ENCODE results near the gene GPC1.

The GPC1 gene

DNA sequence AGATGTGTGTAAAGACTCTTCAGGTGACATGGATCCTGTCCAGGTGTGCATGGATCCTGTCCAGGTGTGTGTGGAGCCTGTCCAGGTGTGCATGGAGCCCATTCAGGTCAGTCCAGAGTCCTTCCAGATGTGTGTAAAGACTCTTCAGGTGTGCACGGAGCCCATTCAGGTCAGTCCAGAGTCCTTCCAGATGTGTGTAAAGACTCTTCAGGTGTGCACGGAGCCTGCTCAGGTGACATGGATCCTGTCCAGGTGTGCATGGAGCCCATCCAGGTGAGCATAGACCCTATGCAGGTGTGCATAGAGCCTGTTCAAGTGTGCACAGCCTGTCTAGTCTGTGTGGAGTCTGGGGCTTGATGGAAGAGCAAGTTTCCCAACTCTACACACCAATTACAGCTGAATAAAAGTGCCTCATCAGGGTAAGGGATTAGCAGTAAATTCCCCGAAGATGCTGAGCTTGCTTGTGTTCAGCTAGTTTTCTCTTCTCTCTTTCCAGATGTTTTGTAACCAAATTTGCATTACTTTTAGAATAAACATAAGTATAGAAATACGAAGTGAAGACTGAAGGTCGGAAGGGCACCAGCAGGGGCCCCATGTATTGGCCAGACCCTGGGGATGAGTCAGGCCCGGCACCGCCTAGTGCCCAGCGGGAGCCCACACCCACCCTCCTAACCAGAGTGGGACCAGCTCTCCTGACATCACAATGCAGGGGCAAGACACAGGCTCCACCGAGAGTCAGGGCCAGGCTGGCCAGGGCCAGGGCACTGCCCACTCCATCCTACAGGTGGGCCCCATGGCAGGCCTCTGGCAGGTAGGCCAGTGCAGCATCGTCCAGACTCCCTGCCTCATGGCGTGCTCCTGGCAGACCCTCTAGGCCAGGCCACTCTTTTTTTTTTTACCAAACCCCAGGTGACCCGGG, 38.6 kb upstream of the GPC1 start:
- no peak for DNase-seq (ENCODE audit: low spot score)

DNA sequence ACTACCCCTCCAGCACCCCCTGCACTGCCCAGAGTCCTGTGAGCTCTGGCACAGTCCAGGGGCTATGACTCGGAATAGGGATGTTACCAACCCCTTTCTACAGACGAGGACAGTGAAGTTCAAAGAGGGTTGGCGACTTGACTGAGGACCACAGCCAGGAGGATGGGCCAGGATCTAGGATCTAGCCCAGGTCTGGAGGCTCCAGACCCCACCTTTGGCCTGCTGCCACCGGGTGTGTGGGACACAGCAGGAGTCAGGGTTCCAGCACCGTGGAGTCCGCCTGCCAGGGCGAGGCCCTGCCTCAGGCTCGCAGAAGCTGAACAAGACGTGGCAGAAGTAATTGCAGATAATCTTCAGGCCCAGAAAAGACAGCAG, 37.9 kb upstream of the GPC1 start:
- no peak for DNase-seq (ENCODE audit: low spot score)

DNA sequence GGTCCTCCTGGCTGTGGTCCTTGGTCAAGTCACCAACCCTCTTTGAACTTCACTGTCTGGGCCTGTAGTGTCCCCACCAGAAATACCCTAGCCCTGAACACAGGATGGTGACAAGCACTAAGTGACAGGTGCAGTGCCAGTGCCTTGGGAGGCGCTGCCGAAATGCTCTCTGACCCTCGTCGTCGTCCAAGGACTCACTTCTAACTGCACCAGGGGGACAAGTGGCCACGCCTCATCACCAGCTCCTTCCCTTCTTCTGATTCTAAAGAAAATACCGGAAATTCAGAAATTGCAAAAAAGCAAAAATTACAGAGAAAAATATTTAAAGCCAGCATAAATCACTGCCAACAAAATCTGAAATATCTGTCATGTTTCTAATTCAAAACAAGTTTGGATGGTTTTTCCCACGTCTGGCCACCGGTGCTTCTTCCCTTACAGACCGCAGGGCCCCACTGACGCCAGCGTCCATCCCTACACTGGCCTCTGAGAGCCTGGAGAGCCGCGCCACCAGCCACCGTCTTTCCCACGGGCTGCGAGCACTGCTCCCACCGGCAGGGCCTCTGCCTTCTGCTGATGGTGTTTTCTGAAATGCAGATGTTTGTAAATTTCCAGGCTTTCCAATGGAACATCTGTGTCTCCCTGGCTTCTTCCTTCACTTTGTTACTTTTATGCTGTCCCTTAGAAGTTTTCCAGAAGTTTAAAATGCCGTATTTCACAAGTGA, 37.4 kb upstream of the GPC1 start:
- no peak for DNase-seq (ENCODE audit: low spot score)

DNA sequence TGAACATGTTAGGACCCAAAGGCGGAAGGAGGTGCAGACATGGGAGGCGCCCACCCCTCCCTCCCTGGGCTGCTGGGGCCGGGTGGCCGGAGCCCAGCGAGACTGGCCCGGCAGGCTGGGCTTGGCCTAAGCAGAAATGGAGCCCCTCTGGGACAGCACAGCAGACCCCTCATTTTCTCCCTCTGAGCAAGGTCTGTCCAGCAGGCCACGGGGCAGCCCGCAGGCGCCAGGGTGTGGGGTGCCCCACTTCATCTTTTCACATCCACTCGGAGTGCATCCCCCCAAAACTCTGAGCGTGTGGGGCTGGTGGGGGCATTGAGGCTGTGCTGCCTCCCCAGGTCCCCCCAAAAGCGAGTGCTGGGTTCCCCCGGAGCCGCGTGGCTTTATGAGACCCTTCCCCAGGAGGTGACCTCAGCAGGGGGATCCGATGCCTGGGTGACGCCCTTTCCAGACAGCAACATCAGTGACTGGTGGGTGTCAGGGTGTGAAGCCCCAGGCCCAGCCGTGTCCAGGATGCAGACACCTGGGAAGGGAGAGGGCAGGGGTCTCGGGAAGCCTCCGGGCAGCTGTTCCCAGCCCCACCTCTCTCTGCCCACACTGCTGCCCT, 36.7 kb upstream of the GPC1 start:
- no peak for DNase-seq (ENCODE audit: low spot score)

DNA sequence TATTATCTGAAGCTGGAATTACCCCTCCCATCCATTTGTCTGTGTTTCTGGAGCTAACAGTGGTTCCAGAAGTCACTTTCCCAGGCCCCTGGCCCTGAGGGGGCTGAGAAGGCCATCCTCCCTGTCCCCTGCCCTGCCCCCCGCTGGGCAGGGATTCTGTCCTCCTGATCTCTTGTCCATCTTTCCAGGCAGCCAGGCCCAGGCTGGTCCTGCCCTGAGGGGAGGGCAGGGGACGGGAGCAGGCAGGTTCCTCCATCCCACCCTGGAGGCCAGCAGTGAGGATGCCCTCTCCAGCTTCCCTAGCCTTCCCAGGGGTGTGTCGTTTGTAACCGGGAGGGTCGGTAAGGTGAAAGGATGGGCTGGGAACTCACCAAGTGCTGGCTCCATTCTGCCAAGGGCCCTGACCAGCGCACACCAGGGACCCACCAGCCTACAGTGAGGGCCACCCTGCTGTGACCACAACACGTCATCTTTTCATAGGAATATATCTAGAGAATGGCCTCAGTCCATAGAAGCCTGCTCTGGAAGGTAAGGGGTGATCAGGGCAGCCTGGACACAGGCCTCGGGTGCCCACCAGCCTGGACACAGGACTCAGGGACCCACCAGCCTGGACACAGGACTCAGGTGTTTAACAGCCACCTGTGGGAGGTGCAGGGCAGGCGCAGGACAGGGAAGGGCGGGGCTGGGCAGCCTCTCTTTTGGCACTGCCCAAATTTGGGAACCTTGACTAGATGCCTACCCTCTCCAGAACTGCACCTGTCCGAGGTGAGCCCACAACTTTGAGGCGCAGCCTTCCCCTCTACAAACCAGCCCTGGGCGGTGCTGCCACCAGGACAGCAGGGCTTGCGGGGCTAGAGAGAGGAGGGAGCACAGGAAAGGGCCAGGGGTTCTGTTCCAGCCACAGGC, 35.8 kb upstream of the GPC1 start:
- no peak for DNase-seq (ENCODE audit: low spot score)

DNA sequence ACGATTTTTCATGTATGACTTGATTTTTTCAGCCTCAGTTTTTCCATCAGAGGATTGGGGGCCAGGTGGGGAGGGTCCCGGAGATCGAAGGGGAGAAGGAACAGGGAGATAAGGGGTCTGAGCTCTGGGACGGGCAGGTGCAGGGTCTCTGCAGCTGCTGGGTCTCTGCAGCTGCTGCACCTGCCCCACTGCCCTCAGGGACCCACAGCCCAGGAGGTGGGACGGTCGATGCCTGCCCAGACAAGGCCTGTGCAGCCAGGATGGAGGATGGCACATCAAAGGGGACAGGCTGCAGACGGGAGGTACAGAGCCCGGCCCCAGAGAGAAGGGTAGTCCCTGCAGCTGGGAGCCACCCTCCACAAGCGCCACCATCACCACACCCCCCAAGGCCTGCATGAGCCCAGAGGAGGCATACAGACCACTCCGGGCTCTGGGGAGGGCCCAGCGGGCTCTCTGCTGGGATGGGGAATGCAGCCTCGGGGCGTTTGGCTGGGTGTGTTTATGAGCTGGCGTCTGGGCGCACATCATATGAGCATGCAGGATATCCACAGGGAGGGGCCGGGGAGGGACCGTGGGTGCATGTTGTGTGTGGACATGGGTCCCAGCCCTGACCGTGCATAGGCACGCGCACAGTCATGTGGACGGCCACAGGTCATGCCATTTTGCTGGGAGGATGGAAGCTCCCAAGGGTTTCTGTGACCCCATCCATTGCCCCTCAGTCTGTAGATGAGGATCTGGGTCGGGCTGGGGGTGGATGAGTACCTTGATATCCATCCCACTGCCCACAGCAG, 34.9 kb upstream of the GPC1 start:
- DNase-seq (ENCODE audit: low spot score): no peak

DNA sequence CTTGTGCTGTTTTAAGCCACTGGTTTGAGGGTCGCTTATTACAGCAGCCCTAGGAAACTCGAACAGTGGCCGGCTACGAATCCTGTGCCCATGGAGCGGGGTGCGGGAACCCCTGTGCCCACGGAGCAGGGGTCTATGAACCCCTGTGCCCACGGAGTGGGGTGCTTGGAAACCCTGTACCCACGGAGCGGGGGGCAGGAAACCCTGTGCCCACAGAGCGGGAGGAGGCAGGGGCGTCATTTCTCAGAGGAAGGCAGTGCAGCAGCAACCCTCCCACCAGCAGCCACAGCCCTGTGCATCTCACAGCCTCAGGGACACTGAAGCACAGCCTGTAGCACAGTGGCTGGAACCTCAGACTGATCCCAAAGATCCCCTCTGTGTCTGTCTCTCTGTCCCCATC, 34.2 kb upstream of the GPC1 start:
- DNase-seq (ENCODE audit: low spot score): no peak

DNA sequence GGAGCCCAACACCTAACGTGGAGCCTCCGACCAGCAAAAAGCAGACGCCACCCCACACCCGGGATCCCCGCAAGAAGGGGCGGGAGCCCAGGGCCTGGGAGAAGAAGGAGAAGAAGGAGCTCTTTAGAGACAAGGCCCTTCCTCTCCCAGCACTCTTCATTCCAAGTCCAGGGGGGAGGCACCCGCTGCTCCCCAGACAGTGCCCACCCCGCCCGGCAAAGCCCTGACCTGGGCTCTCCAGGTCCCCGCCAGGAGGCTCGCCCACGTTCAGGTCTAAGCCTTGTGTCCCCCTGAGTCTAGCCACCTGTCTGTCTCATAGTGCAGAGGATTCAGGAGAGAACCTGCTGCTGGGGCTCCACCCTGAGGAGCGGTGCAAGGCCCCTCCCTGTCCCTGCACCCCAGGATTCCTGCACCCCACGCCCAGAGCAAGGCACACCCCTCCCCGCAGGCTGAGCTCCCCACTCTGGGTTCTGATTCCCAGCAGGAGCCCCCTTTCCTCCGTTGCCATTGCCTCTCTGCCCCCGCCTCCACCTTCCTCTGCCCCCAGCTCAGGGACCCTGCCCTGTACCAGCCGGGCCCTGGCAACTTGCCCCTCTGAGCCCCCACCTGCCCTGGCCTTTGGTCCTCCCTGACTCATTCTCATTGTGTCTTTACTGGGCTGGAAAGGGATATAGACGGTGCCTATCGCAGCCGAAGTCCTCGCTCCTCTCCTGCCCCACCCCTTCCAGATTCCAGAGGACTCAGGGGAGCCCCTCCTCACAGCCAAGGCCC, 33.5 kb upstream of the GPC1 start:
- no peak for DNase-seq (ENCODE audit: low spot score)

DNA sequence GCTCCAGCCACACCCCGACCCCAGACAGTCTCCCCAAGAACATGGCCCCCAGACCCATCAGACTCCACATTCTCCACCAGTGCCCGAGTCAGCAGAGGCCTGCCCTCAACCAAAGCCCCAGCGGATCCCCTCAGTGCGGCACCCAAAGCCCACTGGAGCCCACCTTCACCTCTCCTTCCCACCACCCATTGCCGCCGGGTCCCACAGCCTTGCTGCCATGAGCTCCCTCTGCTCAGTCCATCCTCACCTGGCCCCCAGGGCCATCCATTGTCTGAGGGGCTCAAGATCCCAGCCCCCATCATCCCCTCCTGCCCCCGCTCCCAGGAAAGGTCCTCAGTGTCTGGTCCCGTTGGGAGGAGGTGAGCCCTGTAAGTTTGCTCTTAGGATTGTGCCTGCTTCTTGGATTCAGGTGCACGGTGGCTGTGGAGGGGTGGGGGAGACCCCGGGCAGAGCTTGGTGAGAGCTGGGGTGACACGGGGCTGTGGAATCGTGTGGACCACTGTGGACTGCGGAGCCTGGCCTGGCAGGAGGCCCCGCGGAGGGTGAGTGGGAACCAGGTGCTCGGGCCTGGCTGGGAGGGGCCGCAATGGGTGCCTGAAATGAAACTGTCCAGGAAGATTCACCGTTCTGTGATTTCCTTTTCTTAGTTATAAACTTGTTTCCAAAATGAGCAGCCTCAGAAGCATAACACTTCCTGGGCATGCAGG, 32.7 kb upstream of the GPC1 start:
- no peak for DNase-seq (ENCODE audit: low spot score)

DNA sequence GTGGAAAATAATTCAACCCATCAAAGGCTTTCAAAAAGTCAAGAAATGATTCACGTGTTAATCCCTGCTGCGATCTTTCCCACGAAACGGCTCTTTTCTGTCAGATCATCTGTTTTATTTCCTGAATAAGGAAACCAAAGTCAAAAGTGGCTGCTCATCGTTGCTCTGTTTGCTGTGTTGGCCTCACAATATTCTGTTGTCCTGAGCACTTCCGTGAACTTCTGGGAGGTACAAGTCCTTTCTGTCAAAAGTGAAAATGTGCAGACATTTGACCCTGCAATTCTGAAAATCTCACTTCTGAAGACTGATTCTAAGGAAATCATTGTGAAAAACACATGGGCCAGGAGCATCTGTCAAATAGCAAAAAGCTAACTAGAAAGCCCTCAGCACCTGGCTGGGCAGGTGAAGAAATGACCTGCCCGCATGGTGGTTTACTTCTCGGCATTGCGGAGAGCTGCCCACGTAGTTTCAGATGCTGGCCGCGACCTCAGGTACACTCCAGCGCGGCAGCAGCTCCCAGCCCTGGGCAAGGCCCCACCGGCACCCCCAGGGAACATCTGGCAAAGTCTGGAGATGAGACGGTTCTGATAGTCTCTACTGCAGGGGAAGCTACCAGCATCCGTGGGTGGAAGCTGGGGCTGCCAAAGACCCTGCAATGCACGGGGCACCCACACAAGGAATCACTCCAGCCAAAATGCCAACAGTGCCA, 31.9 kb upstream of the GPC1 start:
- DNase-seq (ENCODE audit: low spot score): no peak

DNA sequence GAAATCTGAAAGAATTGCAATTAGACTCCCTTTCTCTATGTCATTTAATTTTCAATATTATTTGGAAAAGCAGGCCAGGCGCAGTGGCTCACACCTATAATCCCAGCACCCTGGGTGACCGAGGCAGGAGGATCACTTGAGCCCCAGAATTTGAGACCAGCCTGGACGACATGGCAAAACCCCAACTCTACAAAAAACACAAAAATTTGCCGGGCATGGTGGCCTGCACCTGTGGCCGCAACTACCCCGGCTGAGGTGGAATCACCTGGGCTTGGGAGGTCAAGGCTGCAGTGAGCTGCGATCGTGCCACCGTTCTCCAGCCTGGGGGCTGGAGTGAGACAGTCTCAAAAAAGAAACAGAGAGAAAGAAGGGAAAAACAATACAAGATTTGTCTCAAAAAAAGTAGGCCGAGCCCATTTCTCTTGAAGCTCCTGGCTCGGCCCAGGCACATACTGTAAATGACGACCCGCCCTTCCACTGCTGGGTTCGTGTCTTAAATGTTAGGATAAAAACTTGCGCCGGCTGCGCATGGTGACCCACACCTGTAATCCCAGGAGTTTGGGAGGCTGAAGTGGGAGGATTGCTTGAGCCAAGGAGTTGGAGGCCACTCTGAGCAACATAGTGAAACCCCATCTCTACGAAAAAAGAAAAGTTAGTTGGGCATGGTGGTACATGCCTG, 31.1 kb upstream of the GPC1 start:
- no peak for DNase-seq (ENCODE audit: low spot score)

DNA sequence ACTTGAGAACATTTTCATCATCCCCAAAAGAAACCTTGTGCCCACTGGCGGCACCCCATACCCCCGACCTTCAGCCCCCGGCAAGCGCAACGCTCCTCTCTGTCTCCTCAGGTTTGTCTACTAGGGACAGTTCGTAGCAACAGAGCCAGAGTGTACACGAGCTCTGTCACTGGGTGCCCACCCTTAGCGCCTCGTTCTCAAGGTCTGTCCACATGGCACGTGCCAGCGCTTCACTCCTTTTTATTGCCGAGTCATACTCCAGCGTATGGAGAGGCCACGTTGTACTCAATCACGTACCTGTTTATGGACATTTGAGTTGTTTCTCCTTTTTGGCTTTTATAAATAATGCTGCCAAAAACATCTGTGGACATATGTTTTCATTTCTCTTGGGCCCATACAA, 30.3 kb upstream of the GPC1 start:
- no peak for DNase-seq (ENCODE audit: low spot score)

DNA sequence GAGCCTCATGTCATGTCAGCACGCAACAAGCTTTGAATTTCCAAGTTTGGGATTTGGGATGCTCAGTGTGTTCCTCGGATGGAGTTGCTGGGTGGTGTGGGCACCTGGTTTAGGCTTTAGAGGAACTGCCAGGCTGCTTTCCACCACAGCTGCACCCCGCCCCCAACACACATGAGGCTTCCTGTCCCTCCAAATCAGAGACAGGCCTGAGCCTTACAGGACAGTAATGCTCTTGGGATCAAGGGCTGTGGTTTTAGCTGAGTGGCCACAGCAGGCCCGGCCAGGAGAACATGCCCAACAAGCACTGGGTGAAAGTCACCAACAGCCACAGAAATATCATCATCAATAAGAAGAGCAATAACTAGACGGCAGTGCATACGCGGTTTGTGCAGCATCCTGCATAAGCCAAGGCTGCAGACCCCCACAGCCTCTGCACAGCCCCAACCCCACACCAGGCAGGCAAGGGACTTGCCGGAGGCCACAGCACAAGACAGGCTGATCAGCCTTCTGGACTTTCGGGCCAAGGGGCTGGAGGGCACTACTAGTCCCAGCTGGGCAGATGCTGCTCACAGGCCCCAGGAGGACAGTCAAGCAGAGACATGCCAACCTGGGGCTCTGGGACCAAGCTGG, 29.7 kb upstream of the GPC1 start:
- DNase-seq (ENCODE audit: low spot score): no peak

DNA sequence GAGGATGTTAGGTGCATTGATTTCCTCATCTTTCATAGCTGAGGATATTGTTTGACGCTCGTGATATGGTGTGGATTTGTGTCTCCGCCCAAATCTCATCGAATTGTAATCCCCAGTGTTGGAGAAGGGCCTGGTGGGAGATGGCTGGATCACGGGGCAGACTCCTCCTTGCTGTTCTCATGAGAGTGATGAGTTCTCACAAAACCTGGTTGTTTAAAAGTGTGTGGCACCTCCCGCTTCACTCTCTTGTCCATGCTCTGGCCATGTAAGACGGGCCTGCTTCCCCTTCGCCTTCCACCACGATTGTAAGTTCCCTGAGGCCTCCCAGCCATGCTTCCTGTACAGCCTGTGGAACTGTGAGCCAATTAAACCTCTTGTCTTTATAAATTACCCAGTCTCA, 28.4 kb upstream of the GPC1 start:
- DNase-seq (ENCODE audit: low spot score): no peak

DNA sequence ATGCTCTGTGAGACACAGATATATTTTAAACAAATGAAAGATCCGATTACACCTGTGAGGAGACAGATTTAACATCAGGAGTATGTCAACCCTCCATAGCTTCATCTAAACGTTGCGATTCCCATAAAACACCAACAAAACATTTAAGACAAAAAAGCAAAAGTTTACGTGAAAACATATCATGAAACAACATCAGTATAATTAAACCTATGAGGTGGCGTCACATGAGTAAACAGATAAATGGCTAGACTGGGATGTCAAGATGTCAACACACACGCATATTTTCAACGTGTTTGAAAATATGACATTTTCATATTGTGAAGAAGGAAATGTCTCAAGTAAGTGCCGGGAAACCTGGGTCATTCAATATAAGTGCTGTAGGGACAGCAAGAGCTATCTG, 25.5 kb upstream of the GPC1 start:
- DNase-seq (ENCODE audit: low spot score): no peak

DNA sequence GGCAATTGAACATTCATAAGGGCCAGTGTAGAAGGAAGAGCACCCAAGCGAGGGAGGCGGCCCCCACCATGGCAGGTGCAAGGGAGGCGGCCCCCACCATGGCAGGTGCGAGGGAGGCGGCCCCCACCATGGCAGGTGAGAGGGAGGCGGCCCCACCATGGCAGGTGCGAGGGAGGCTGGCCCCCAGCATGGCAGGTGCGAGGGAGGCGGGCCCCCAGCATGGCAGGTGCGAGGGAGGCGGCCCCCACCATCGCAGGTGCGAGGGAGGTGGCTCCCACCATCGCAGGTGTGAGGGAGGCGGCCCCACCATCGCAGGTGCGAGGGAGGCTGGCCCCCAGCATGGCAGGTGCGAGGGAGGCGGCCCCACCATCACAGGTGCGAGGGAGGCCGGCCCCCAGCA, 24.7 kb upstream of the GPC1 start:
- DNase-seq (ENCODE audit: low spot score): no peak

DNA sequence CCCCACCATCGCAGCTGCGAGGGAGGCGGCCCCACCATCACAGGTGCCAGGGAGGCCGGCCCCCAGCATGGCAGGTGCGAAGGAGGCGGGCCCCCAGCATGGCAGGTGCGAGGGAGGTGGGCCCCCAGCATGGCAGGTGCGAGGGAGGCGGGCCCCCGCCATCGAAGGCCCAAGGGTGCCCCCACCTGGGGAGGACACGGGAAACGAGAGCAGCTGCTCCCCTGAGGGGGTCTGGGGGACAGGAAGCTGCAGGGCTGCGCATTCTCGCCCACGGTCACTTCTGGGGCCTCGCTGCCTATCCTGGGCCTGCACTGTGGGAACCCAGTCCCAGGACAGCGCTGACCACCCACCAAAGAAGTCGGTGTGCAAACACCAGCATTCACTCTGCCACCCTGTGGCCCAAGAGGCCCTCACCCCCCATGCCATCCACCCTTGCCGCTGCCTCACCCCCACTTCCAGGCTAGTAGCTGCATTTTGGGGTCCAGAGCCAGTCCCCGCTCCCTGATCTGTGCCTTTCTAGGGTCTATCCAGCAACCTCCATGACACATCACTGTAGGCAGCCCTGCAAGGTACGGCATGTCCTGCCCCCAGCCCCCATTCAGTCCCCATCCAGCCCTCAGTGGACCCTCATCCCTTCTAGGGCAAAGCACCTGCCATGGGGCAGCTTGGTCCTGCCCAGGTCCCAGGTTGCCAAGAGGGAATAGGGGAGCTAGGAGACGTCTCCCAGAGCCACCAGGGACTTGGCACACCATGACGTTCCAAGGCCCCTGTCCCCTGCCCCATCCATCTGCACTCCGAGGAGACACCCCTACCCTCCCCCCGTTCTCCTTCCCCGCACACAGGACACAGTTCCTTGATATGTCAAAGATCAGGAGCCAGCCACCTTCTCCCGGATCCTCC, 24.0 kb upstream of the GPC1 start:
- no peak for DNase-seq (ENCODE audit: low spot score)

All from germinal center (tissue), 1 donor.